GM18499 (cell line): ENCODE data around the gene INO80.
A peak's percentile ranks its signal among the peaks of the same experiment; 100 is the strongest.
"Not testable (repeated sequence)": the region's sequence is repeated elsewhere in the genome, so short reads cannot be mapped to it uniquely, and the experiment has no call there.

ENCODE experiments used
- ATAC-seq: cut with Tn5 transposase; IDR thresholded peaks from one replicate; pipeline ENCODE4 v1.9.1; 2021; ENCODE audit warnings: moderate number of reproducible peaks; ENCODE audit not compliant: insufficient read depth, unreplicated experiment

The INO80 gene

GRCh38 chr15:41116116-41116961 is at the start of gene INO80:
INO80 (minus strand) TSS chr15:41116280; CDS start chr15:41096310, 19,970 bp downstream.
- ATAC-seq: peak; percentile 48

GRCh38 chr15:41161736-41162135 is 45.7 kb upstream of the INO80 start:
- no peak for ATAC-seq

GRCh38 chr15:41161336-41161735 is 45.3 kb upstream of the INO80 start:
- ATAC-seq: no peak

- no peak for ATAC-seq
Observed at GRCh38 chr15:41160639-41161315, 44.7 kb upstream of the INO80 start.

- no peak for ATAC-seq
Observed at GRCh38 chr15:41154412-41154811, 38.3 kb upstream of the INO80 start.

GRCh38 chr15:41153733-41154132 is 37.7 kb upstream of the INO80 start:
- ATAC-seq: no peak

GRCh38 chr15:41151451-41152005 is 35.4 kb upstream of the INO80 start:
- no peak for ATAC-seq

GRCh38 chr15:41150279-41150678 is 34.2 kb upstream of the INO80 start:
- no peak for ATAC-seq

- ATAC-seq: no peak
Observed at GRCh38 chr15:41148065-41148464, 32.0 kb upstream of the INO80 start.

- ATAC-seq: no peak
Observed at GRCh38 chr15:41139619-41140018, 23.5 kb upstream of the INO80 start.

- ATAC-seq: not testable (repeated sequence)
Observed at GRCh38 chr15:41139112-41139511, 23.0 kb upstream of the INO80 start.

- ATAC-seq: not testable (repeated sequence)
Observed at GRCh38 chr15:41135580-41135979, 19.5 kb upstream of the INO80 start.

GRCh38 chr15:41133454-41133853 is 17.4 kb upstream of the INO80 start:
- no peak for ATAC-seq

GRCh38 chr15:41132094-41132493 is 16.0 kb upstream of the INO80 start:
- not testable (repeated sequence) for ATAC-seq

- no peak for ATAC-seq
Observed at GRCh38 chr15:41128174-41128902, 12.3 kb upstream of the INO80 start.

GRCh38 chr15:41125931-41126642 is 10.0 kb upstream of the INO80 start:
- ATAC-seq: no peak

- ATAC-seq: no peak
Observed at GRCh38 chr15:41125063-41125669, 9.1 kb upstream of the INO80 start.

GRCh38 chr15:41124058-41124457 is 8.0 kb upstream of the INO80 start:
- ATAC-seq: no peak

- no peak for ATAC-seq
Observed at GRCh38 chr15:41122849-41123248, 6.8 kb upstream of the INO80 start.

- ATAC-seq: no peak
Observed at GRCh38 chr15:41121951-41122350, 5.9 kb upstream of the INO80 start.
